Neuronal stem cell (in vitro differentiated cells): ENCODE measurements around the gene C1orf53.
"Not testable (repeated sequence)": the region's sequence is repeated elsewhere in the genome, so short reads cannot be mapped to it uniquely, and the experiment has no call there.

Experiments used
- DNase-seq: peaks from one replicate; pipeline ENCODE4 v3.0.0-alpha.2; 2013; ENCODE audit warnings: low spot score
- H2AFZ ChIP-seq: one replicate; pipeline ENCODE4 v1.6.1; 2013; ENCODE audit warnings: mild to moderate bottlenecking, low read length, inconsistent platforms
- H2AK5ac ChIP-seq: 2 replicates; pipeline ENCODE4 v1.6.1; 2013; ENCODE audit warnings: low read depth, mild to moderate bottlenecking, inconsistent platforms, low read length, moderate library complexity, mixed read lengths
- H2BK120ac ChIP-seq: 2 replicates; pipeline ENCODE4 v1.6.1; 2013; ENCODE audit warnings: low read depth, mild to moderate bottlenecking, inconsistent platforms, low read length, moderate library complexity, mixed read lengths
- H2BK12ac ChIP-seq: one replicate; pipeline ENCODE4 v1.6.1; 2013; ENCODE audit warnings: low read length, inconsistent platforms
- H2BK15ac ChIP-seq: 2 replicates; pipeline ENCODE4 v1.6.1; 2013; ENCODE audit warnings: mild to moderate bottlenecking, low read length, inconsistent platforms, mixed read lengths
- H2BK5ac ChIP-seq: one replicate; pipeline ENCODE4 v1.6.1; 2013; ENCODE audit warnings: inconsistent platforms, mild to moderate bottlenecking, low read length, moderate library complexity
- H3K14ac ChIP-seq: one replicate; pipeline ENCODE4 v1.6.1; 2013; ENCODE audit warnings: low read length, inconsistent platforms
- H3K18ac ChIP-seq: 2 replicates; pipeline ENCODE4 v1.6.1; 2013; ENCODE audit warnings: low read length, inconsistent platforms
- H3K23ac ChIP-seq: 2 replicates; pipeline ENCODE4 v1.6.1; 2013; ENCODE audit warnings: low read depth, mild to moderate bottlenecking, mixed read lengths, low read length, inconsistent platforms; ENCODE audit not compliant: poor library complexity
- H3K27ac ChIP-seq: replicated peaks from 3 replicates; pipeline ENCODE4 v1.5.1; 2013; ENCODE audit warnings: low read length, inconsistent platforms
- H3K27me3 ChIP-seq, 3 experiments: 2 replicates each; pipeline ENCODE4 v1.6.1; 2013; ENCODE audit warnings: low read length in 3 of 3, mild to moderate bottlenecking in 2 of 3, inconsistent platforms in 1 of 3, low read depth in 1 of 3, mixed read lengths in 1 of 3, moderate library complexity in 1 of 3; ENCODE audit not compliant: control insufficient read depth in 3 of 3, insufficient read depth in 3 of 3
- H3K36me3 ChIP-seq, 2 donors: replicated peaks in 1 of 2; 2 replicates each; pipeline ENCODE4 v1.6.1; 2013; ENCODE audit warnings: low read length in 2 of 2; ENCODE audit not compliant: control insufficient read depth in 2 of 2, insufficient read depth in 2 of 2
- H3K4ac ChIP-seq: 2 replicates; pipeline ENCODE4 v1.6.1; 2013; ENCODE audit warnings: inconsistent platforms, mild to moderate bottlenecking, low read length, moderate library complexity
- H3K4me1 ChIP-seq, 2 donors: 1 replicate in 1 of 2; 2 replicates in 1 of 2; pipeline ENCODE4 v1.6.1; 2013; ENCODE audit warnings: low read length in 2 of 2, low read depth in 1 of 2; ENCODE audit not compliant: control insufficient read depth in 2 of 2, insufficient read depth in 1 of 2
- H3K4me2 ChIP-seq: one replicate; pipeline ENCODE4 v1.6.1; 2013; ENCODE audit warnings: mild to moderate bottlenecking, low read length, inconsistent platforms; ENCODE audit not compliant: insufficient read depth, poor library complexity, severe bottlenecking
- H3K4me3 ChIP-seq, 2 donors: 2 replicates each; pipeline ENCODE4 v1.5.1; 2013; ENCODE audit warnings: low read length in 2 of 2, mild to moderate bottlenecking in 2 of 2, inconsistent platforms in 1 of 2, moderate library complexity in 1 of 2
- H3K79me1 ChIP-seq: one replicate; pipeline ENCODE4 v1.6.1; 2013; ENCODE audit warnings: low read depth, mild to moderate bottlenecking, inconsistent platforms, low read length, moderate library complexity
- H3K9ac ChIP-seq: one replicate; pipeline ENCODE4 v1.6.1; 2013; ENCODE audit warnings: mild to moderate bottlenecking, low read depth, low read length, inconsistent platforms; ENCODE audit not compliant: poor library complexity
- H3K9me3 ChIP-seq, 2 donors: replicated peaks in 1 of 2; 2 replicates each; pipeline versions ENCODE3 to v1.6.1; 2013; ENCODE audit warnings: low read length in 2 of 2, mild to moderate bottlenecking in 2 of 2, inconsistent platforms in 1 of 2, low read depth in 1 of 2, mixed read lengths in 1 of 2, moderate library complexity in 1 of 2; ENCODE audit not compliant: control insufficient read depth in 2 of 2, insufficient read depth in 1 of 2
- H4K8ac ChIP-seq: one replicate; pipeline ENCODE4 v1.6.1; 2013; ENCODE audit warnings: low read depth, mild to moderate bottlenecking, inconsistent platforms, low read length, moderate library complexity
- H4K91ac ChIP-seq: one replicate; pipeline ENCODE4 v1.6.1; 2013; ENCODE audit warnings: low read length, low read depth, mild to moderate bottlenecking, inconsistent platforms; ENCODE audit not compliant: poor library complexity
- WGBS, 2 donors: extraction: QIAGEN DNeasy Blood & Tissue Kit; methylation state at CpG; one replicate each; pipeline ENCODE4 v1.1.7; 2013; ENCODE audit warnings: missing lambda C conversion rate in 2 of 2, mixed read lengths in 1 of 2; ENCODE audit not compliant: insufficient read length in 2 of 2, insufficient replicate concordance in 1 of 2; ENCODE audit errors: extremely low coverage in 2 of 2; 5-methylcytosine and 5-hydroxymethylcytosine counted together

C1orf53 gene

GRCh38 chr1:197933647-197934046 is 31.2 kb downstream of the C1orf53 start:
- Histone ChIP-seq H3K79me1 (no peaks in the 10 kb centered on the region), H2BK120ac (no peak overlapping the region), H3K27me3 (peaks cover 0 to 14% (median 0%) of the 10 kb centered on the region in 3 experiments), H3K4me1 (peaks cover 0 to 2% of the 10 kb centered on the region in 2 donors), H3K4ac (no peak overlapping the region), H3K4me2 (no peak overlapping the region), H2AK5ac (no peak overlapping the region), H2BK12ac (no peak overlapping the region), H2AFZ (no peak overlapping the region), H2BK5ac (no peak overlapping the region), H3K27ac (no peak overlapping the region), H3K9me3 (no peaks in the 10 kb centered on the region), H3K18ac (no peak overlapping the region), H3K36me3 (no peaks in the 10 kb centered on the region), H3K9ac (no peak overlapping the region), H3K23ac (no peak overlapping the region), H4K91ac (no peak overlapping the region), H4K8ac (no peak overlapping the region), H2BK15ac (no peak overlapping the region), H3K14ac (no peak overlapping the region), H3K4me3 (no peak overlapping the region)
- WGBS, 2 donors, result no CpG with 5 or more reads among the region's 1 CpG
- DNase-seq, result no peak

- H3K14ac ChIP-seq, result no peak overlapping the region
- no peak overlapping the region for H3K4me3 ChIP-seq
- DNase-seq, result no peak
- no peak overlapping the region for H3K27ac ChIP-seq
- no peak overlapping the region for H2BK5ac ChIP-seq
- no peak overlapping the region for H2BK12ac ChIP-seq
- H2AFZ ChIP-seq, result no peak overlapping the region
- H3K79me1 ChIP-seq, result no peaks in the 10 kb centered on the region
- no peaks in the 10 kb centered on the region for H3K9me3 ChIP-seq
- no peak overlapping the region for H2BK15ac ChIP-seq
- no peaks in the 10 kb centered on the region for H3K36me3 ChIP-seq
- H3K4ac ChIP-seq, result no peak overlapping the region
- H2AK5ac ChIP-seq, result no peak overlapping the region
- no peak overlapping the region for H3K4me2 ChIP-seq
- no peak overlapping the region for H3K18ac ChIP-seq
- no peak overlapping the region for H3K9ac ChIP-seq
- H3K27me3 ChIP-seq, result no peaks in the 10 kb centered on the region
- H4K8ac ChIP-seq, result no peak overlapping the region
- WGBS, 2 donors, result no CpG with 5 or more reads among the region's 2 CpGs
- H2BK120ac ChIP-seq, result no peak overlapping the region
- H3K4me1 ChIP-seq, result no peaks in the 10 kb centered on the region
- H4K91ac ChIP-seq, result no peak overlapping the region
- no peak overlapping the region for H3K23ac ChIP-seq
These were observed 35.0 kb downstream of the C1orf53 start for GRCh38 chr1:197937381-197937780.

DNA sequence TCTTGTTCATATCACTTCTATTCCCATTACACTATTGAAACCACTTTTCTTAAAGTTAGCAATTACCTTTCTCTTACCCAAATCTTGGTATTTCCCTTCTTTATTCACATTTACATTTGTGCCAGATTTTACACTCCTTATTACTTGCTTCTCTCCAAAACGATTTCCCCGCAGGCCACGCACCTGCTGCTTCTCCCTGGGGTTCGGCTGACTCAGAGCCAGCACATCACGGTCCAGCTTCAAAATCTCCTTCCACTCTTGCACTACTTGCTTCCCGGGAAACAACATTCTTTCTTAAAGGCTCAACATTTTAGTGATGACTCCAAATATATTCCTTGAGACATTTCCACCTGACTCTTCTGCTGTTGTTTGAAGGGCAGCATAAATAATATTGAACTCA is 35.5 kb downstream of the C1orf53 start:
- H2BK120ac ChIP-seq, result no peak overlapping the region
- no peak overlapping the region for H3K9ac ChIP-seq
- no peak overlapping the region for H3K4me3 ChIP-seq
- H4K91ac ChIP-seq, result no peak overlapping the region
- no peak overlapping the region for H3K14ac ChIP-seq
- no peak overlapping the region for H3K27ac ChIP-seq
- no peaks in the 10 kb centered on the region for H3K27me3 ChIP-seq
- no peaks in the 10 kb centered on the region for H3K9me3 ChIP-seq
- H3K79me1 ChIP-seq, result no peaks in the 10 kb centered on the region
- no peak overlapping the region for H3K4ac ChIP-seq
- H3K23ac ChIP-seq, result no peak overlapping the region
- H3K36me3 ChIP-seq, result no peaks in the 10 kb centered on the region
- no peak overlapping the region for H2AFZ ChIP-seq
- no CpG with 5 or more reads among the region's 6 CpGs for WGBS, 2 donors
- H3K18ac ChIP-seq, result no peak overlapping the region
- no peak overlapping the region for H2BK5ac ChIP-seq
- no peak for DNase-seq
- H2AK5ac ChIP-seq, result no peak overlapping the region
- no peak overlapping the region for H4K8ac ChIP-seq
- no peak overlapping the region for H2BK12ac ChIP-seq
- H3K4me1 ChIP-seq, result no peaks in the 10 kb centered on the region
- no peak overlapping the region for H3K4me2 ChIP-seq
- H2BK15ac ChIP-seq, result no peak overlapping the region

- H3K23ac ChIP-seq, H3K9me3 ChIP-seq, H3K4ac ChIP-seq, H3K4me3 ChIP-seq, H3K27me3 ChIP-seq, H2BK15ac ChIP-seq, H2BK12ac ChIP-seq, H3K9ac ChIP-seq, H3K36me3 ChIP-seq, H3K14ac ChIP-seq, H4K8ac ChIP-seq, H3K27ac ChIP-seq, DNase-seq, H2AFZ ChIP-seq, H3K79me1 ChIP-seq, H2BK5ac ChIP-seq, H3K4me1 ChIP-seq, H3K4me2 ChIP-seq, H2BK120ac ChIP-seq, H2AK5ac ChIP-seq, H4K91ac ChIP-seq, H3K18ac ChIP-seq: not testable (repeated sequence)
- WGBS, 2 donors, result no CpG with 5 or more reads among the region's 6 CpGs
These were observed 36.9 kb downstream of the C1orf53 start for GRCh38 chr1:197939159-197939980.
